Activated CD4-positive, alpha-beta T cell treated with anti-CD3 and anti-CD28 coated beads, Interleukin-2, amount 50 U/mL, for 4 hours (primary cell): ENCODE measurements around the gene NUDT1.

Source experiments
- DNase-seq, 2 experiments: peaks; one replicate each; pipeline ENCODE4 v3.0.0-alpha.2; 2020

Gene NUDT1

DNA sequence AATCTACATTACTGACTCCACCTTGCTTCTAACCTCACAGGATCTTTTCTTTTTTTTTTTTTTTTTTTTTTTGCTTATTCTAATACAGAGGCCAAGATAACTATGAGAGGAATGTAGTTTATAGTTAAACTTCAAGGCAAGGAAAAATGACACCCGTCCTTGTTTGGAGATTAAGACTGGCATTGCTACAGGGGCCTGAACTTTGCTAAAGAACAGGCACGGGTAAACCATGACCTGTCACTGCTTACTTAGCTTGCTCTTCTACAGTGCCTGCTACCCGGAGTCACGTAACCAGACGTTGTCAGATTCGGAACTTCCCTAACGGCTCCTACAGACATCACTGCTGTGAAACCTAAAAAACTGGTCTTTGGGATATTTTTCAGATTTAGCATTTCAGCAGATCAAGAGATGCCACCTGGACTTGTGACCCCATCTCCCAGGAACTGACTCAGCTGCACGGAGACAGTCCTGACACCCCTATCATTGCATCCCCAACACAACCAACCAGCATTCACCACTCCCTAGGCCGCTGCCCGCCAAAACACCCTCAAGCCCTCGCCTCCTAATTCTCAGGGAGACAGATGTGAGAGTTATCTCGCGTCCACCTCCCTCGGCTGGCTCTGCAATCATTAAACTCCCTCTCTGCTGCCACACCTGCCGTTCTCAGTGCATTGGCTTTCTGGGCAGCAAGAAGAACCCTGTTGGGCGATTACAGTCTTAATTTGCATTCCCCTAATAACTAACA, 36.8 kb upstream of the NUDT1 start:
- no peak for DNase-seq

DNA sequence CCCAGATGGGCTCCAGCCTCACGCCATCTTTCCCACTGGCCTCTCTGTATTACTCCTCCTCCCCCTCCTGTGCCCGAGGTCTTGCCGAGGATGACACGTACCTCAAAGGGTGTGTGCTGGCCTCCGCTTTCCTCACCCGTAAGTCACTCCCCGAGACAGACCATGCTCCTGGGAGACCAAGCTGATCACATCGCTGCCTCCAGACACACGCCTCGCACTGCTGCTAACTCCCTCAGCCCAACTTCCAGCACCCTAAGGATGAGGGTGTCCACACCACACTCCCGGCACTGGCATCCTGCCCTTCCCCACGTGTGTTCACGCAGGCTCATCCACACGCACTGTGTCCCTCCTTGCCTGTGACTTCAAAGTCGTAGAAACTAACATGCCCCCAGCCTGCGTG, 33.3 kb upstream of the NUDT1 start:
- DNase-seq = no peak

DNA sequence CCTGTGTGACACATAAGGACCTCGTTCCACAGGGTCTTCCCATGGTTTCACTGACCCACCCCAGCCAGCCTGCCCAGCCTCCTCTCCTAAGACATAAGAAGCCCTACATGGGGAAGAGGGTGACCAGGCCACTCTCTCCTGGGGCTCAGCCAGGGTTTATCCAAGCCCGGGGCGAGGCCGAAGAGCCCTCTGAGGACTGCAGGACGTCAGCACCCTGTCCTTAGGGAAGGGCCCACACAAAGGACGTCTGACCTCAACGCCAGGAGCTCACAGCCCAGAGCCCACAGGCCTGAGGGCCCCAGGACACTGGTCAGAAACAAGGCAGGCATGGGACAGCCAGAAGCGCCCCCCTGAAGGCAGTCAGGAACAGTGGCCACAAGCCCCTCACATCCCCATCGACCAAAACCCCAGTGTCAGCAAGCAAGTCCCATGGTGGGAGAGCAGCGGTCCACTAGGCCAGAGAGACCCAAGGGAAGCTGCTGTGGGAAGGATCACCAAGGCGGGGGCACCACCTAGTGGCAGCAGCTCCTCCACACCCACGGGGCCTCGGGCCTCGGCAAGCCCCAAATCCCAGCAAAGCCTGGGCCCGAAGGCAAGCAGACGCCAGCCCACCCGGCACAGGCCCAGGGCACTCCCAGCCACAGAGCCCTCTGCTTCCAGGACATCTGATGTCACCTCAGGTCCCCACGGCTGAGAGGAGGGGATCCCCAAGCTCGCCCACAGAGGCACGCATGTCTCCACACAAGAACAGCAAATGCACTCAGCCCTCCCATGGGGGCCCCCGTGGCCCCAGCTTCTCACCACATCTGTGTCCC, 32.7 kb upstream of the NUDT1 start:
- DNase-seq = peak; percentile 19 to 35

DNA sequence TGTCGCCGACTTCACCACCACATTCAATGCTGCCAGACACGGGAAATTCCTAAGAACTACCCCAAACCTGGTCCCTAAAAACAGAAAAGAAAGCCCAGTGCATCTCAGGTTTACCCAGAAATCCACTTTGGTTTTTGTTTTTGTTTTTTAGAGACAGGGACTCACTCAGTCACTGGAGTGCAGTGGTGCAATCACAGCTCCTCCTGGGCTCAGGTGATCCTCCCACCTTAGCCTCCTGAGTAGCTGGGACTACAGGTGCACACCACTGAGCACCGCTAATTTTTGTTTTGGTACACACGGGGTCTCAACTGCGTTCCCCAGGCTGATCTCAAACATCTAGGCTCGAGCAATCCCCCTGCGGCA, 32.1 kb upstream of the NUDT1 start:
- no peak for DNase-seq

DNA sequence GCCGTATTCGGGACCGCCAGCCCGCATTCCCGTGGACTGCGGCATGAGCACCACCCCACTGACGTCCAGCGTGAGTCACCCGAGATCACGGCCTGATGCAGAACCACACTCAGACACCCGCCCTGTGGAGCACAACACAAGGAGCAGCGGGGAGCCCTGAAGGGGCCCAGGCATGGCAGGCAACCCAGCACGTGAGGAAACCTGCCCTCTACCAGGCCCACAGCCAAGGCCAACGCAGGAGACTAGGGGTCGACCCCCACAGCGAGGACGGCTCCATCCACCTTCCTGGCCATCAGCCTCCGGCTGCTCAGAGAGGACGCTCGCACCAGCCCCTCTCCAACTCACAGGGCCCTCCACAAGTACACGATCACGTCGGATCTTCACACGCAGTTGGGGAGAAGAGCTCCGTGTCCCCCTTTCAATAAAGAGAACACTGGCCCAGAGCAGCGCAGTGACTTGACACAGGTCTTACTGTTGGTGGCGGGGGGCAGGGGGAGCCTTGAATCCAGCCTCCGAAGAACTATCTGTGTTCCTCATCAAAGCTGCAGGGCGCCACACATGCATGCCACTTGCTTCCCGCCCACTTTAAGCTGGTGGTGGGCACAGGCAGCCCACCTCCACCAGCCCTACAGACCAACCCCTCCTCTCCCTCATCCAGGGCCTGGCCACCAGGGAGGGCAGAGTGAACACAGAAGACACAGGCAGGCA, 31.3 kb upstream of the NUDT1 start:
- DNase-seq = no peak

DNA sequence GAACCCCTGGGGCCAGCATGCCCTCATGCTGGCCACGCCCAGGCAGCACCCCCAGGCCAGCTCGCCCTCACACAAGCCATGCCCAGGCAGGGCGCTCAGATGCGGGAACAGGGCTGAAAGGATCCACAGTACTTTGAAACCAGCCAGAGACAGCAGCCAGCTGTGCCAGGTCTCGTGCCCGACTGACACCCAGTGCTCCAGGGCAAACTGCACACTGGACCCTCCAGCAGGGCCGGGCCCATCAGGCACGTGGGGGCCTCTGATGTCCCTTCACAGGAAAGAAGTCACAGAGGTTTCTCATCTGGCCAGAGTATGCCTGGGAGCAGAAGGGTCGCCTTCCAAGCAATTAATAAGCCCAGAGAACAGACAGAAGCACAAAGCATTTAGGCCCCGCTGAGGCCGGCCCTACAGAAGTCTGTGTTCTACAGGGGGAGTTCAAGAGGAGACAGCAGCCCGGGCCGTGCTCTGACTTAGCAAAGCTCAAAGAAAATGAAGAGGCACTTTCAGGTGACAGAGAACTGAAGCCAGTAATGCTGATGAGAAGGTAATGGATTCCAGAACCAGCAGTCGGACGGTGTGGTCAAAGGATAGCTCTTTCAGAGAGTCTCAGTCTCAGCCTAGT, 30.7 kb upstream of the NUDT1 start:
- no peak for DNase-seq

DNA sequence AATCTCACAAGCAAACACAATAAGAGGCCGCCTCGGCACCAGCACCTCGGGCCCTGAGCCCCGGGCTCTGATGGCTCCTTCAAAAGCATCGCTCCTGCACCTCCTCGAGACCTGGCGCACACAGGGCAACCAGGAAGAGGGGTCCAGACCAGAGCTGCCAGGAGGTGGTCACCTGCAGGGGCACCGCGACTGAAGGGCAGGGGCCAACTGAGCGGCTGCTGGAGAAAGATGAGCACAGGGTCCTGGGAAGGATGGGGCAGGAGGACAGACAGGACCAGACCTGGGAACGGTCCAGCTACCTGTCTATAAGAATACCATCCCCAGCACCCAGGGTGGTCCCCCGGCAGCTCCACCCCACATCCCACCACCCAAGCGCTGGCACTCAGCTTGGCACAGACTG, 30.1 kb upstream of the NUDT1 start:
- no peak for DNase-seq

DNA sequence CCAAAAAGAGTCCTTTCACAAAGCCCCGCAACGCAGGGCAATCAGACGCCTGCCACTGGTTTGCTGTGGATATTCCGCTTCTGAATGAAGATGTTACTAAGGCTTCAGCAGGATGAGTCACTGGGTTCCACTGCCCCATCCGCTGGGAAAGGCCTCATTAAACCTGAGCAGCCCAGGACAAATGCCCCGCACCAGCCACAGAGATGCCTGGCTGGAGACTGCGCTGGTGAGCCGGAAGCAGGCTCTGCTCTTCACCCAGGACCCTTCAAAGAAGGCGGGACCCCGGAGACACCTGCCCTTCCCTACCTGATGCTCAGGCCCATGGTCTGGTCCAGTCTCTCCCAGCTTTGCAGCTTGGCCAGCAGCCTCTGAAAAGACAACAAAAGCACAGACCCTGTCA, 29.1 kb upstream of the NUDT1 start:
- no peak for DNase-seq

DNA sequence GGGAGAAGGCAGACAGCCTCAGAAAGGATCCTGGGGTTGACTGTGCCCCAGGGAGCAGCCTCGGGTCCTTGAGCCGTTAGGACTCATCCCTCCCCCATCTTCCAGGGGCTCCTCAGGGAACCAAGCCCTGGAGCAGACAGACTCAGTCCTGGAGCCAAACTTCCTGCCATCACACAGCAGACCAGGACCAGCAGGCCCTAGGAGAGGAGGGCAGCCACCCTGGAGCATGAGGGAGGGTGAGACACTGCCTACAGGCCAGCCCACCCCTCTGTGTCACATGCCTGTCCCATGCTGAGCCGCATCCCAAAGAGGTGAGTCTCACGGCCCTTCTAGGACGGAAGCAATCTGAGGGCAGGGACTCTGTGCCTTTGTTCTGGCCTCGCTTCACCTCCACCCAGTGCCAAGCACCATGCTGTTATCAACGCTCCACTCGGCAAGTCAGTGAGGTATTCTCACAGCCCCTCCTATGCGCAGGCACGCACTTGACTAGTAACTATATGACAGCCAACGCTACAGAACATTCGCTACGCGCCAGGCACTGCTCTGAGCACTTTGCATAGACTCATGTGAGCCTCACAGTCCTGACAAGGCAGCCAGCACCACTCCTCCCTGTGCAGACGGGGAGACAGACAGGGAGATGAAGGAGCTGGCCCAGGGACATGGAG, 28.3 kb upstream of the NUDT1 start:
- DNase-seq = no peak

DNA sequence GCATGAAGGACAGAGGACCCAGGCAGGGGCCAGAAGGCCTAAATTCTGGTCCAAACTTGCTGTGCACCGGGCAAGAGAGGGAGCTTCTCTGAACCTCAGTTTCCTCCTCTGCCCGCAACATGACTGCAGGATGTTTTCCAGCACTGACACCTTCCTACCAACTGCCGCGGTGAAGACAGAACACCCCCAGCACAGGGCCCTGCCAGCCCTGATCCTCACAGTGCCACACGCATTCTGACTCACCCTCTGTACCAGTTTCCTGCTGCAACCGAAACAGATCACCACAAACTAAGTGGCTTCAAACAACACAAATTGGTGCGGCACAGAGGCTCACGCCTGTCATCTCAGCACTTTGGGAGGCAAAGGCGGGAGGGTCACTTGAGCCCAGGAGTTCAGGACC, 27.4 kb upstream of the NUDT1 start:
- no peak for DNase-seq

DNA sequence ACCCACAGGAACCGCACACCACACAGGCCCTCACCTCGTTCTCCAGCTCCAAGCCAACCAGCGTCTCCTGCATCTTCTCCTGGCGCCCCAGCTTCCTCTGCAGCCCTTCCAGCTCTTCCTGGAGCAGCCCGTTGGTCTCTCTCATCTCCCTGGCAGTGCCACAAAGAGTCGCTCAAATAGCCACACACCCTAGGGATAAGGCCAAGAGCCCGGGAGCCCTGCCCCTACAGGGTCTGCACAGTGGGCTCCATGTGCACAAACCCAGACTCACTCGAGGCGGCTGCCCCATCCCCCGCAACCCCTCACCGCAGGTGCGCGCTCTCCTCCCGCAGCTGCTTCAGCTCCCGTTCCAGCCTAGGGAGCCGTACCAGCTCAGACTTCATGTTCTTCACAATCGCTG, 26.2 kb upstream of the NUDT1 start:
- no peak for DNase-seq

DNA sequence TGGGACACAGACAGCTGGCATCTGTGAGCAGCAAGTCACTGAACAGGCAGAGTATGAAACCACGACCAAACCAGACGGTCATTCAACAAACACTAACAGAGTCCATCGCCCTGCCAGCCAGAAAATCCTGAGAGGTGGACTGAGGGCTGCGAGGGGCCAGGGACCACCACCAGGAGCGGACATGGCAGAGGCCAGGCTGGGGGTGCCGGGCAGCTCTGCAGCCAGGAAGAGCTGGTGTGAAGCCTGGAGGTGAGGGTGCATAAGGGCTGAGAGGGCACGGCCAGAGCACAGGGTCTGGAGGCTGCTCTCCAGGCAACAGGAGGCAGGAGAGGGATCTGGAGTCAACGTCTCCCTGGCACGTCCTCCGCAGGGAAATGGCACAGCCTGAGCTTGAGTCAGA, 24.8 kb upstream of the NUDT1 start:
- no peak for DNase-seq

DNA sequence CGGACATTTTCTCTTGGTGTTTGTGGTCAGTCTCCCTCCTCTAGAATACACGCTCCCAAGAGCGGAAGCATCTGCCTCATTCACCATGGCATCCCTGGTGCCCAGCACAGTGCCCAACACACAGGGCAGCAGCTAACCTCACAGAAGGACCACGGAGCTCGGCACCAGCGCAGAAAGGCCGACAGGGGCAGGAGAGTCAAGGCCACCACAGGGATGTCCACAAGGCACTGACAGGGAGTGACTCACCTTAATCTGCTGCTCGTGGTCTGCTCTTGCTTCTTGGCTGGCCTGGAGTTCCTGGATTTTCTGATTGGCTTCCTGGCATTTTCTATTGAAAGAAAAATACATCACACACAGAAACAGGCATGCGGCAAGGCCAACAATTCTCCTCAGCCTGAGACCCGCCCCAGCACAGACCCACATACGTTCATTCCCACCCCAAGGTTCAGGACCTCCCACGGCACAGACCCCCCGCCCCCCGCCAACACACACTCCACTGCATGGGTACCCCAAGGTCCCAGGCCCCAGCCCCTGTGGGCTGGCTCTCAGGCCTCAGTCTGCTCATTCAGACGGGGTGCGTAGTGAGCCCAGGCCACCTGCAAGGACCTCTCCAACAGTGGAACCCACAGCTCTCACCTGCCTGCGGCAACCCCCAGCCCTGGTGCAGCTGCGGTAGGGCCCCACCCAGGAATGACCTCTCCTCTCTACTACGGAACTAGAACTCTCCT, 24.1 kb upstream of the NUDT1 start:
- no peak for DNase-seq

DNA sequence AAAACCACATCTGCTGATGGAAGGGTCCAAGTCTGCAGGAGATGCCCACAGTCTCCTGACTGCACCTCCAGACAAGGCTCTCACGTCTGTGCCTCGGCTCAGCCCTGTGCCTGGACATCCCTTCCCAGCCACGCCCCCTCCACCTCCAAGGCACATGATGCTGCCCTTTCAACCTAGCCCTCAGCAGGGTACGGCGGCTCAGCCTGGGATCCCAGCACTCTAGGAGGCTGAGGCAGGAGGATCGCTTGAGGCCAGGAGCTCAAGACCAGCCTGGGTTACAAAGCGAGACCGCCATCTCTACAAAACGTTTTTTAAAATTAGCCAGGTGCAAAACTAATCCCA, 23.6 kb upstream of the NUDT1 start:
- DNase-seq = no peak

DNA sequence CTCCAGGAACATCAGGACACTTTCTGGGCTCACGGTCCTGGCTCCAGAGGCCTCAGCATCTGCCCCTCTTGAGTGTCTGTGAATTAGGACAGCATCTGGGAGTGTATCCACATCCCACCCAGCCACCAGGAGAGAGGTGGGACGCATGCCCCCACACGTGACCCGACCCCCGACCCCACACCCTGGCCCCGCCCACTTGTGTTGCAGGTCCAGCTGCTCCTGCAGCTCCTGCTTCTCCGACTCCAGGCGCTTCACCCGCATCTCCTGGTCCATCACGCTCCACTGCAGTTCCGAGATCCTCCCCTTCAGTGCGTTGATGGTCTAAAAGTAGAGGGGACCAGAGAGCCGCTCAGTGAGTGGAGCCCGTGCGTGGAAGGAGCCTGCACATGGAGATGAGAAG, 22.9 kb upstream of the NUDT1 start:
- DNase-seq = no peak

DNA sequence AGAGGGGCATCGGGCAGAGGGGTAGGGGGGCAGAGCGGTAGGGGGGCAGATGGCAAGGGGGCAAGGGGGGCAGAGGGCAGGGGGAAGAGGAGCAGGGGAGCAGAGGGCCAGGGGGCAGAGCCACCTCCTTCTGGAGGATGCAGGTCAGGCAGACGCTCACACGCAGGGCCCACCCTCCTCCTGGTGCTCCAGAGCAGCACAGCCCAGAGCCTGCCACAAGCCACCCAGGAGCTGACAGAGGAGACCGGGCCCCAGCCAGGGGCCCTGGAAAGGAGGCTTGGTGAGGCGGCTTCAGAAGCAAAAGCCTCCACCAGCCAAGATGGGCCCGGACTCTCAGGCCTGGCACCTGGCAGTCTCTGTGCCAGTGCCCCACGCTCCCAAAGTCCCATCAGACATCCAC, 22.4 kb upstream of the NUDT1 start:
- DNase-seq = no peak

DNA sequence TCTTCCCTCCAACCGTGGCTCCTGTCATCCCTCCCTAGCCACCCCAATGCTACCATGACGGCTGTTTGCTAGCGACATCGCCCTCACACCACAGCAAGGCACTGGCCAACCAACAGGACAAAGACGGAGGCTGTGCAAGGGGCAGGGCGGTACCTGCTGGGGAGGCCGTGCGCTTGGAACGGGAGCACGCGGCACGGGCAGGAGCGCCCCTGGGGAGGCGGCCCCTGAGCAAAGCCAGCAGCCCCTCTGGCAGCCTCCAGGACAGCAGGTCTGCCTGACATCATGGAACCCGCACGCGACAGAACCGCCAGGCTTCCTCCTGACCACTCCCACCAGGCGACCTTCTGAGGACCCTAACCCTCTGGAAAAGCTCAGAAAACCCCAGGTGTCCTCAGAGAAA, 22.0 kb upstream of the NUDT1 start:
- no peak for DNase-seq

DNA sequence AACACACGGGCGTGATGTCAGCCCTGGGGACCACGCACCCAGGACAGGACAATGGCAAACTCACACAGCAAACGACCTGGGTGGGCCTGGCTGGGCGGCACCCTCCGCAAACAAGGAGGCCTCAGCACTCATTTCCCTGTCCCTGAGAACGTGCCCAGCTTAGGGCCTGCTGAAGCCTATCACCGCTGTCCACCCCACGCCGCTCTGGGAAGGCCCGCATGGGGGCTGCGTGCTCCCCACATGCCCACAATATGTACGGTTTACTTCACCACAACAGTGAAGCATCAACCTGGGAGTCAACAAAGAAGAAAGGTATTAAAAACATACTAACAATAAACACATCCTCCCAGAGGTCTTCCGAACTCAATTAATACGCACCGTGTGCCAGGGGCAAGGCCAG, 21.5 kb upstream of the NUDT1 start:
- no peak for DNase-seq

DNA sequence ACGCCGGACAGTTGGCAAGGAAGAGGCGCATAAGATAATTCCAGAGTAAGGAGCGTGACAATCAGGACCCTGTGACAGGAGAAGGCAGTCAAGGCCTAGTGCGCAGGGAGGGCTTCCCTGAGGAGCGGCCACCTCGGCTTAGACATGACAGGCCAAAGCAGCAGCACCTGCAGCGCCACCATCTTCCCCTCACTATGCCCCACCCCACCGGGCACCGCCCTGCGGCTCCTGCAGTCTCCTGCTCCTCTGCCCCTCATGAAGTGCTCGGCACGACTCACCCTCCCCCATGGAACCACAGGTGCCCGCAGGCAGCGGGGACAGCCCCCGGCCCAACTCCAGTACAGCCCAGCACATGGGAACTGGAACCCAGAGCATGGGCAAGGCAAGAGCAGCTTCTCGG, 21.1 kb upstream of the NUDT1 start:
- no peak for DNase-seq

DNA sequence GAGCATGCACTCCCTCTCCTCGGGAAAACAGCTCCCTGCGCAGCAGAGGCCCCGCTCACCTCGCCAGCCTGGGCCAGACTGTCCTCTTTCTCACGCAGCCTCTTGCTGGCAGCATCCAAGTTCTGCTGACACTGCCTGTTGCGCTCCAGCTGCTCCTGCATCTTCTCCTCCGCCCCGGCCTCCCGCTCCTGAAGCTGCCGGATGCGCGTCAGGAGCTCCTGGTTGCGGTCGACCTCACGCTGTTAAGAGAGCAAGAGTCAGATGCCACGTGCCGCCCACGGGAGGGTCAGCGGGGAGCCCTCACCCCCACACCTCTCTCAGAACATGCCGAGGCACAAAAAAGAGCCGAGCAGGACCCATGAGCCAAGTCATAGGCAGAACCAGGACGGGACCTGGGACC, 19.5 kb upstream of the NUDT1 start:
- DNase-seq = no peak

DNA sequence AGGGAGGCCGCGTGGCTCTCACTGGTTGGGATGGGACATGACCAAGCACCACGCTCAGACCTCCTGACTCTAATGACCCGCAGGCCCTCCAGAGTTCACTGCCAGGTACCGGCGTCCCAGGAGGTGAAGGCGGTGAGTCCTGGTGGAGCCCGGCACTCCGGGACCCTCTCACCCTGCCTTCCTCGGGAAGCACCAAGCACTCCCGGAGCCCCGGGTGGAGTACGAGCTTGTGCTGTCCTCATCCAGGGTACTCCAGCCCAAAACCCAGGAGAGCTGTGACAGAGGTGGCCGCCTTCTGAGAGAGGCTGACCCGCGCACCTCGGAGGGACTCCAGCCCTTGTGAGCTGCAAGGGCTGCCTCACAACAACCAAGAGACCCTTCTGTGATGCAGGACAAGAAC, 18.7 kb upstream of the NUDT1 start:
- no peak for DNase-seq

DNA sequence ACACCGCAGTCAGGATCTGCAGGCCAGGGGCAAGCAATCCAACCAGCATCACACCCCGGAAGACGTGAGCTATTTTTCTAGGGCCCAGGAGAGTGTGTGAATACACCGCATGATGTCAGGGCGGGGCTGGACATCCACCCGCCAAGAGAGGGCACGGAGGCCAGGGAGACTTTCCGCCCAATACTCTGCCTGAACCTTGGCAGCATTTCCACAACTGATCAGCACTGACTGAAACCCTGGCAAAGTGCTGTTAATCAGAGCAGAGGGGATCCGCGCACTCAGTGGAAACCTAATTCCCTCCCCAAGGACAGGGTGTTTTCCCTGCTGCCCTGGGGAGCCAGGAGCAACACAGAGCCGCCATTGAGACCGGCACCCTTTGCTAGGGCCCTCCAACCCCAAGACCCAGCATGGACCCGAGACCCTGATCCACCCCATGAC, 17.5 kb upstream of the NUDT1 start:
- no peak for DNase-seq
